Upper lobe of left lung (tissue), 4 donors: Measurements from ENCODE around the gene MAML2.

ENCODE experiments used
- CTCF ChIP-seq, 6 experiments: fragments of 450-650 bp in 4 of 6; fragments of 200-600 bp in 2 of 6; sonication (generic) in 2 of 6; IDR thresholded peaks; one replicate each; pipeline ENCODE4 v1.5.1; 2016 to 2019; ENCODE audit warnings: antibody characterized with exemption in 6 of 6
- EP300 ChIP-seq, 4 donors: sonication (generic); formaldehyde crosslinking; IDR thresholded peaks; one replicate each; pipeline ENCODE4 v1.5.1; 2017; ENCODE audit warnings: antibody characterized with exemption in 4 of 4, control low read depth in 2 of 4
- POLR2A ChIP-seq, 4 donors: fragments of 450-650 bp; IDR thresholded peaks; one replicate each; pipeline ENCODE4 v1.5.1; 2016 to 2017; ENCODE audit warnings: antibody characterized with exemption in 4 of 4, mild to moderate bottlenecking in 2 of 4
- POLR2AphosphoS5 ChIP-seq, 2 donors: sonication (generic); formaldehyde crosslinking; IDR thresholded peaks; one replicate each; pipeline ENCODE4 v1.5.1; 2017; ENCODE audit warnings: antibody characterized with exemption in 2 of 2

DNA sequence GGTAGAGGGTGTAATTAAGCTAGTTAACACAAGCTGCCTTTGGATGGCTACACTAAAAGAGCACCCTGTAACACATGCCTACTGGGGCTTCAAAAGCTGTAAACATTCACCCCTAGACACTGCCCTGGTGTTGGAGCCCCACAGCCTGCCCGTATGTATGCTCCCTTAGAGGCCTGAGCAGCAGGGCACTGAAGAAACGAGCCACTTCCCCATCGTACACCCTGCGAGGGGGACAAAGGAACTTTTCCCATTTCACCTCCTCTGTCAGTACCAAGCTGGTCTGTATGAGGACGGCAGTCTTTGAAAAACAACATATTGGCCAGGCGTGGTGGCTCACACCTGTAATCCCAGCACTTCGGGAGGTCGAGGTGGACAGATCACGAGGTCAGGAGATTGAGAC is 77.0 kb downstream of the MAML2 start:
- no peak for TF ChIP-seq POLR2A (IDR thresholded peaks at IDR 0.05)
- no peak for TF ChIP-seq POLR2AphosphoS5 (IDR thresholded peaks at IDR 0.05)
- TF ChIP-seq EP300 (IDR thresholded peaks at IDR 0.05), result no peak
- no peak for TF ChIP-seq CTCF (IDR thresholded peaks at IDR 0.05)
